Ishikawa (cell line): ENCODE measurements around the gene NSMCE1.

Experiments used
- EP300 ChIP-seq: IDR thresholded peaks from 2 replicates; pipeline ENCODE4 v1.6.1; 2012; ENCODE audit warnings: borderline replicate concordance
- RAD21 ChIP-seq: IDR thresholded peaks from 2 replicates; pipeline ENCODE4 v1.6.1; 2012; ENCODE audit warnings: low read depth
- TAF1 ChIP-seq: IDR thresholded peaks from 2 replicates; pipeline ENCODE4 v1.6.1; 2012; ENCODE audit warnings: low read depth, mild to moderate bottlenecking
- TEAD4 ChIP-seq: IDR thresholded peaks from 2 replicates; pipeline ENCODE4 v1.6.1; 2012

DNA sequence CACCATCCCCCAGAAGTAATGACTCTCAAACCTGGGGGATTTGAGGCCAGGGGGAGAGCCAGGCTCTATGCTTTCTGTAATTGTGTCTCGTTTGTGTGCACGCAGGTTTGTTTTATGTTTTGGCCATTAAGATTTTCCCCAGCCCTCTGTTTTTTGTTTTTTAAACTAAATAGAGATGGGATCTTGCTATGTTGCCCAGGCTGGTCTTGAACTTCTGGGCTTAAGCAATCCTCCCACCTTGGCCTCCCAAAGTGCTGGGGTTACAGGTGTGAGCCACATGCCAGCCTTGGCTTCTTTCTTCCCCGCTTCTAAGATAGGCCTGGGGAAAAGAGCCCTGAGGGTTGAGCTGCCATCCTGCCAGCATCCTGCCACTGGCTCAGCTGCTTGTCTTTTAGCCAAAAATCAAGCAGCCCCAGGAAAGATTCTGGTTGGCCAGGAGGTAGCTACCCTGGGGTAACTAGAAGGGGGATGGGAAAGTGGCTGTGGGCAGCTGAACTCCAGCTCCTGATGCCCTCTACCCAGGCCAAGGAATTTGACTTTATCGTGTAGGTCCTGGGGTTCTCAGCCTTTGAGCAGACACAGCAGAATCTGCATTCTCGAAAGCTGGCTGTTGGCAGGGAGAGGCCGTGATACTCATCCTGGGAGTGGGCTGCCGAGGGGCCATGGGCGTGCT lies 46.9 kb downstream of the NSMCE1 start:
- TF ChIP-seq TAF1 (no peak), EP300 (no peak), TEAD4 (no peak), RAD21 (no peak)
